NB4 (cell line): Measurements from ENCODE around the gene SPRTN.

Experiments
- MYC ChIP-seq: IDR thresholded peaks from 2 replicates; pipeline ENCODE4 v1.6.1; 2011; ENCODE audit warnings: low read depth, low read length
- POLR2A ChIP-seq: IDR thresholded peaks from 2 replicates; pipeline ENCODE4 v1.6.1; 2011; ENCODE audit warnings: mild to moderate bottlenecking; ENCODE audit not compliant: insufficient read length; ENCODE audit errors: extremely low read depth
- TF ChIP-seq, protein P1 (sequence below): IDR thresholded peaks from one replicate; pipeline ENCODE4 v1.5.1; 2012; ENCODE audit warnings: low read depth, low read length
- TF ChIP-seq, protein P2 (sequence below): IDR thresholded peaks from 2 replicates; pipeline ENCODE4 v1.6.1; 2011; ENCODE audit warnings: low read depth, low read length

DNA sequence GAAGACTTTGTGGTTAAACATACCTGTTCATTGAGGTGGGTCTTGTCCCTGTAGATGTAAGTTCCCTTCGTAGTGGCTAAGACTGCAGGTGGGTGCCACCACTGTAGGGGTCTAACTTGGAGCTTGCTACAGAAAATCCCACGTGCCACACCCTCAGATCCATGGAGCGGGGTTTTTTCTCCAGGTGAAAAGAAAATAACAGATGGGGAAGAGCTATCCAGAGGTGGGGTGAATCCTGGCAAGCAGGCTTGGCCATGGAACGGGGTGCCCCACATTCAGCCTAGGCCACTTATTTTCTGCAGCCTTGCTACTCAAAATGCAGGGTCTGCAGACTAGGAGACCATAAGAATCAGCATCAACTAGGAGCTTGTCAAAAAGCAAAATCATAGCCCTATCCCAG lies 24.4 kb upstream of the SPRTN start:
- TF ChIP-seq, protein P1, sequence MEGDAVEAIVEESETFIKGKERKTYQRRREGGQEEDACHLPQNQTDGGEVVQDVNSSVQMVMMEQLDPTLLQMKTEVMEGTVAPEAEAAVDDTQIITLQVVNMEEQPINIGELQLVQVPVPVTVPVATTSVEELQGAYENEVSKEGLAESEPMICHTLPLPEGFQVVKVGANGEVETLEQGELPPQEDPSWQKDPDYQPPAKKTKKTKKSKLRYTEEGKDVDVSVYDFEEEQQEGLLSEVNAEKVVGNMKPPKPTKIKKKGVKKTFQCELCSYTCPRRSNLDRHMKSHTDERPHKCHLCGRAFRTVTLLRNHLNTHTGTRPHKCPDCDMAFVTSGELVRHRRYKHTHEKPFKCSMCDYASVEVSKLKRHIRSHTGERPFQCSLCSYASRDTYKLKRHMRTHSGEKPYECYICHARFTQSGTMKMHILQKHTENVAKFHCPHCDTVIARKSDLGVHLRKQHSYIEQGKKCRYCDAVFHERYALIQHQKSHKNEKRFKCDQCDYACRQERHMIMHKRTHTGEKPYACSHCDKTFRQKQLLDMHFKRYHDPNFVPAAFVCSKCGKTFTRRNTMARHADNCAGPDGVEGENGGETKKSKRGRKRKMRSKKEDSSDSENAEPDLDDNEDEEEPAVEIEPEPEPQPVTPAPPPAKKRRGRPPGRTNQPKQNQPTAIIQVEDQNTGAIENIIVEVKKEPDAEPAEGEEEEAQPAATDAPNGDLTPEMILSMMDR, result no peak
- TF ChIP-seq MYC (no peak), POLR2A (no peak)
- TF ChIP-seq, protein P2, sequence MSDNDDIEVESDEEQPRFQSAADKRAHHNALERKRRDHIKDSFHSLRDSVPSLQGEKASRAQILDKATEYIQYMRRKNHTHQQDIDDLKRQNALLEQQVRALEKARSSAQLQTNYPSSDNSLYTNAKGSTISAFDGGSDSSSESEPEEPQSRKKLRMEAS, result no peak
